Thyroid gland (tissue), 4 donors: Measurements from ENCODE around the gene OR13A1.

ENCODE experiments used
- CTCF ChIP-seq, 6 experiments: fragments of 200-600 bp in 3 of 6; fragments of 450-650 bp in 3 of 6; sonication (generic) in 3 of 6; IDR thresholded peaks; one replicate each; pipeline ENCODE4 v1.5.1; 2016 to 2019; ENCODE audit warnings: antibody characterized with exemption in 6 of 6, mild to moderate bottlenecking in 2 of 6, inconsistent platforms in 1 of 6, moderate library complexity in 1 of 6
- POLR2A ChIP-seq, 2 donors: fragments of 450-650 bp; IDR thresholded peaks; one replicate each; pipeline ENCODE4 v1.6.1; 2017; ENCODE audit warnings: antibody characterized with exemption in 2 of 2, mild to moderate bottlenecking in 2 of 2, moderate library complexity in 1 of 2

GRCh38 chr10:45261946-45262345 lies 53.5 kb downstream of the OR13A1 start:
- TF ChIP-seq CTCF (IDR thresholded peaks at IDR 0.05) (no peak), POLR2A (IDR thresholded peaks at IDR 0.05) (no peak)
